VCaP (cell line): ENCODE data around the gene ZMYM2.

Experiments used
- H3K27ac ChIP-seq: fragments of 450-650 bp; 2 replicates; pipeline ENCODE4 v1.5.1; 2017
- TF ChIP-seq, protein P1 (sequence below): fragments of 450-650 bp; conservative IDR thresholded peaks from 2 replicates; pipeline ENCODE4 v1.5.1; 2017; ENCODE audit warnings: mild to moderate bottlenecking, moderate library complexity

ZMYM2 gene

DNA sequence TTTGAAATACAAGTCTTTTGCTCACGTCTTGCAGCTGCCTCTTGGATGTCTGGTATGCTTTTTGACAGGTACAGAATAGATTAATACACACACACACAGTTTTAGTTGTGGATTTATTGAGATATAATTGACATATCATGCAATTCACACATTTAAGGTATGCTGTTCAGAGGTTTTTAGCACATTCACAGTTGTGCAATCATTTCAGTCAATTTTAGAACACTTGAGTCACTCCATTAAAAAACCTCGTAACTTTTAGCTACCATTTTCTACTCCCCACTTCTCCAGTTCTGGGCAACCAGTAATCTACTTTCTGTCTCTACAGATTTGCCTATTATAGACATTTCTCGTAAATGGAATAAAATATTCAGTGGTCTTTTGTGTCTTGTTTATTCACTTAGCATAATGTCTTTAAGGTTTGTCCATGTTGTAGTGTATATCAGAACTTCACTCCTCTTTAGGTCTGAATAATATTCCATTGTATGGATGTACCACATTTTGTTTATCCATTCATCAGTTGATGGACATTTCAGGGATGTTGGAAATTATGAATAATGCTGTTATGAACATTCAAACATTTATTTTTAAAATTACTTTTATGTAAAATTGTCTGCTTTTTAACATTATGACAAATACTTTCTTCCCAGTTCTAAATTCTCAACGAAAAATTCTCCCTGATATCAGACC lies 2.5 kb upstream of the ZMYM2 start:
- TF ChIP-seq, protein P1, sequence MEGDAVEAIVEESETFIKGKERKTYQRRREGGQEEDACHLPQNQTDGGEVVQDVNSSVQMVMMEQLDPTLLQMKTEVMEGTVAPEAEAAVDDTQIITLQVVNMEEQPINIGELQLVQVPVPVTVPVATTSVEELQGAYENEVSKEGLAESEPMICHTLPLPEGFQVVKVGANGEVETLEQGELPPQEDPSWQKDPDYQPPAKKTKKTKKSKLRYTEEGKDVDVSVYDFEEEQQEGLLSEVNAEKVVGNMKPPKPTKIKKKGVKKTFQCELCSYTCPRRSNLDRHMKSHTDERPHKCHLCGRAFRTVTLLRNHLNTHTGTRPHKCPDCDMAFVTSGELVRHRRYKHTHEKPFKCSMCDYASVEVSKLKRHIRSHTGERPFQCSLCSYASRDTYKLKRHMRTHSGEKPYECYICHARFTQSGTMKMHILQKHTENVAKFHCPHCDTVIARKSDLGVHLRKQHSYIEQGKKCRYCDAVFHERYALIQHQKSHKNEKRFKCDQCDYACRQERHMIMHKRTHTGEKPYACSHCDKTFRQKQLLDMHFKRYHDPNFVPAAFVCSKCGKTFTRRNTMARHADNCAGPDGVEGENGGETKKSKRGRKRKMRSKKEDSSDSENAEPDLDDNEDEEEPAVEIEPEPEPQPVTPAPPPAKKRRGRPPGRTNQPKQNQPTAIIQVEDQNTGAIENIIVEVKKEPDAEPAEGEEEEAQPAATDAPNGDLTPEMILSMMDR: no peak
- no peak overlapping the region for H3K27ac ChIP-seq

DNA sequence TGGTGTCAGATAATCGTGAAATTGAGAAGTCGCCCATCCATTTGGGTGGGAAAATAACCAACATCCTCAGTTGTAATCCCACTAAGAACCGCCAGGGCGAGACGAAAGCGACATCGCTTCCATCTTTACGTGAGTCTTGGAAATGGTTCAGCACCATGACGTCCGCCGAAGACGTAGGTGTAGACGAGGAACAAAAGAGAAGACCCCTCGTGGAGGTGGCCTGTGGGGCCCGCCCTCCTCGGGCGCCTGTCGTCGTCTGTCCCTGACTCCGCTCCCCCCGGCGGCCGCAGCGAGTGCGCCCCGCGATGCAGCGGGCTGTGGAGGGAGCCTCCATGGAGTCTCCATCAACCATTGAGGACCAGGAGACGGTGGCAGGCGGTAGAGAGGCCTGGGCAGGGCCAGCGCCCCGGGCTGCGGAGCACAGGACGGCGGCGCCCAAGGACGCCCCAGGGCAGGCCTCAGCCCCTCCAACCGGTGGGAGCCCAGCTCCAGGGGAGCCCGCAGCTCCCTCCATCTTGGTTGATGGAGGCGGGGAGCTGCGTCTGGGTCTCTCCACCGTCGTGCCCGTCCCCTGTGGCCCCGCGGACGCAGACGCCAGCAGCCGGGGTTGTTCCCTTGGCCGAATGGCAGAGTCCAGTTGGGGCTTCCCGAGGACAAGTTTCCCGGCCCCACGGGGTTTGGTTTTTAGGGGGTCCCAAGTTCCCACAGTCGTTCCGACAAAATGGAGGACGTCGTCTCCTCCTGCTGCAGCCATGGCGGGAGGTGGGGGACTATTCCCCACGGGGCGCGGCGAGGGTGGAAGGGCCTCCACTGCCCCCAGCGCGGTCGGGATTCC lies 990 bp upstream of the ZMYM2 start:
- TF ChIP-seq, protein P1: peak; percentile 74
- H3K27ac ChIP-seq: peak overlapping the region; percentile 97

DNA sequence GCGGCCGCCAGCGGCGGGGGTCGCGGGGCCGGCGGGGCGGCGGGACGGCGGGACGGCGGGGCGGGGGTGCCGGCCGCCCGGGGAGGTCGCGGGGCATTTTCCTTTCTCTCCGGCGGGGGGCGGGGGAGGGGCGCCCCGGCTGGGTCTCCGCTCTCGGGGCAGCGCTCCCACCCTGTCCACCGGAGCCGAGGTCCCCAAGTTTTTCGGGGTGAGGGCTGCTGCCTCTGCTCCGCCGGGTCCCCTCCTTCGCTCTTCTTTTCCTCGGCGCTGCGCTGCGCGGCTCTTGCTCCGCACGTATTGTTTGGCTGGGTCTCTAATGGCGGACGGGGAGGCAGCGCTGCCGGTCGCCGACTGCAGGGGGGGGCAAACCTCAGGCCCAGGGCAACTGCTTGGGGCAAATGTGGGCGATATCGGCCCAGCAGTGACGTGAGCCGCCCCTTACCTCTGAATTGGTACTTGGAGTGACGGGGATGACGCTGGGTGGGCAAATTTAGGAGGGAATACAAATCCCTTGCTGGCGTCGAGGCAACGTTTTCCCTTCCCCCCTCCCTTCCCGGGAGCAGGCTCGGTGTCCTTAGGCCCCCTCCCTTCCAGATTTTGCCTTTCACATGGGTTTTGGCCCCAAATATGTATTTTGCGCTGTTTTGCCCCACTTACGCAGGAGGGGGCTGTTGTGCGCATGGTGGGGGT lies 759 bp downstream of the ZMYM2 start:
- peak overlapping the region; percentile 97 for H3K27ac ChIP-seq
- TF ChIP-seq, protein P1: no peak

DNA sequence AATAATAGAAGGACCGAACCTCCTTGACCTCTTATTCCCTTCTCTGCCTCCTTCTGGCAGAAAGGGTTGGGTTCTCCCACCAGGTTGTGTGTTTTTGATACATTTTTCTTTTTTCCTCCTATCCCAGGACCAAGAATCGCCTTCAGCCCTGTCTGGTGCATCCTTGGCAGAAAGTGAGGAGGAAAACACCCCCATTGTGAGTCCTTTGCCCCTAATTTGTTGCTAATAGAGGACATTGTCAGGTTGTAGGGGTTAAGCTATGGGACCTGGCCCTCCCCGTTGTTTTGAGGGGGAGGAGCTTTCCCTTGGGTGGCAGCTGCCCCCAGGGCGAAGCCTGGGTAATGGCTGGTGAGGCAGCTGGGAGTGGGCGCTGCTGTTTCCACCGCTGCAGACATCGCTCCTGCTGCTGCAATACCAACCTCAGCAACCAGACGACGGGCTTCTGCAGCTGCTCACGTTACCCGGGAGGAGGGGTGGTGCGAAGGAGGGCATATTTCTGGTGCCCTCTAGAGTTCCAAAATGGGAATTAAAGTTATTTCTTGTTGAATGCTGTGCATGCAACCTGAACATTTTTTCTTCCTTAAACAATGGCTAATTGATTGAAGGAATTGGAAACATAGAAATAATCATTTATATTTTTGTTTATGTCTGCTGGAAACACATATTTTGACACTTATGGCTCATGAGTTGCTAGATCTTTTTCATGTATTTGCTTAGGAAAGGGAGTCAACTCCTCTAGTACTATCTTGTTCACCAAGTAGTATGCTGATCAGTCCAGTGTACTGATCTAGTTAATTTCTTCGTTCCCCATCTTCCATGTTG lies 1.5 kb downstream of the ZMYM2 start:
- TF ChIP-seq, protein P1: peak; percentile 94
- H3K27ac ChIP-seq: peak overlapping the region; percentile 97

DNA sequence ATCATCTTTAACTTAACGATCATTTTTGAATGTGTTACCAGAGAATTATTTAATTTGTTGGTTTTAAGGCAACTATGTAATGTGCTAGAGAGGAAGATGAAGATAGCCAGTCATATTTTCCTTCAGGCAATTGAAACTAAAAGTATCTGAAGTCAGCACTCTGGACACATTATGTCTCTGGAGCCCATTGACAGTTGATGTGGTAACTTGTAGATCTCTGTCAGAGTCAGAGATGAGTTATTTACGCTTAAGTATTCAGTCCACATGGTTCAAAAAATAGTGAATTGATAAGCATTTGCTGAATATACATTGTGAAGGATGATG lies 2.1 kb downstream of the ZMYM2 start:
- H3K27ac ChIP-seq: peak overlapping the region; percentile 97
- TF ChIP-seq, protein P1: no peak

DNA sequence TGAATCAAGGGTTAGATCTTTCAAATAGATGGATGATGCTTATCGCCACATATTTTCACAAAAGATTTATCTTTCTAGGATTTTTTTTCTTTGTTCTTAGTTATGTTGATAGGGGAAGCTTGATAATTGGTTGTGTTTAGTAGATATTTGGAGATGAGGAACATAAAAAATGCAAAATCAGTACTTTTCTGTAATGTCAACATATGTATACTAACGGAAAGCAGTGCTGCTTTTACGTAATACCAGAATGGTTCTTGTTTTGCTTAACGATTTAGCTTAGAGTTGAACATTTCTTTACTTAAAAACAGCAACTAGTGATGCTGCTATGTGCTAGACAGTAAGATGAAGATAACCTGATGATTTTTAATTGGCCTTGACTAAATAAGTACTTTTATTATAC lies 3.0 kb downstream of the ZMYM2 start:
- no peak overlapping the region for H3K27ac ChIP-seq

More for the DNA sequence above, 3.0 kb downstream of the ZMYM2 start:
- TF ChIP-seq, protein P1: no peak
